WI38 (cell line): ENCODE measurements around the gene TRIM33.

Experiments used
- H3K4me3 ChIP-seq: 2 replicates; pipeline ENCODE4 v1.5.1; 2011; ENCODE audit warnings: low read depth, mild to moderate bottlenecking, control low read depth, low read length
- TF ChIP-seq, protein P1 (sequence below): IDR thresholded peaks from 2 replicates; pipeline ENCODE4 v1.5.1; 2012; ENCODE audit warnings: low read depth, mild to moderate bottlenecking, control low read depth, low read length

The TRIM33 gene

DNA sequence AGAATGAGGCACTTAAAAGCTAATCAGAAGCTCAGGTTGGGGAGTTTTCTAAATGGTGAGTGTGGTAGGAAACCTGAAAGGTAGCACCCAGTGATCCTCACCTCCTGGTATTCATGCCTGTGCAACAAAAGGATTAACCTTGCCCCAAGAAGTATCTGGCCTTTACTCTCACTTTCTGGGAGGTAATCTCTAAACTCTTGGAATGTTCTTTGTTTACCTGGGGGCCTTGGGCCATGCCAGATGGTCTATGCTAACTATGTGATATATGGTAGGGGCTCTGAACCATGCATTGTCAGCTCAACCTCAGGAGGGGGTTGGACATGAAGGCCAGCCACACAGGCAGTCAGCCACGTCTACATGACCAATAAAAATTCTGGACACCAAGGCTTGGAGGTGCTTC lies 24.4 kb upstream of the TRIM33 start:
- no peak overlapping the region for H3K4me3 ChIP-seq
- TF ChIP-seq, protein P1, sequence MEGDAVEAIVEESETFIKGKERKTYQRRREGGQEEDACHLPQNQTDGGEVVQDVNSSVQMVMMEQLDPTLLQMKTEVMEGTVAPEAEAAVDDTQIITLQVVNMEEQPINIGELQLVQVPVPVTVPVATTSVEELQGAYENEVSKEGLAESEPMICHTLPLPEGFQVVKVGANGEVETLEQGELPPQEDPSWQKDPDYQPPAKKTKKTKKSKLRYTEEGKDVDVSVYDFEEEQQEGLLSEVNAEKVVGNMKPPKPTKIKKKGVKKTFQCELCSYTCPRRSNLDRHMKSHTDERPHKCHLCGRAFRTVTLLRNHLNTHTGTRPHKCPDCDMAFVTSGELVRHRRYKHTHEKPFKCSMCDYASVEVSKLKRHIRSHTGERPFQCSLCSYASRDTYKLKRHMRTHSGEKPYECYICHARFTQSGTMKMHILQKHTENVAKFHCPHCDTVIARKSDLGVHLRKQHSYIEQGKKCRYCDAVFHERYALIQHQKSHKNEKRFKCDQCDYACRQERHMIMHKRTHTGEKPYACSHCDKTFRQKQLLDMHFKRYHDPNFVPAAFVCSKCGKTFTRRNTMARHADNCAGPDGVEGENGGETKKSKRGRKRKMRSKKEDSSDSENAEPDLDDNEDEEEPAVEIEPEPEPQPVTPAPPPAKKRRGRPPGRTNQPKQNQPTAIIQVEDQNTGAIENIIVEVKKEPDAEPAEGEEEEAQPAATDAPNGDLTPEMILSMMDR, result no peak

DNA sequence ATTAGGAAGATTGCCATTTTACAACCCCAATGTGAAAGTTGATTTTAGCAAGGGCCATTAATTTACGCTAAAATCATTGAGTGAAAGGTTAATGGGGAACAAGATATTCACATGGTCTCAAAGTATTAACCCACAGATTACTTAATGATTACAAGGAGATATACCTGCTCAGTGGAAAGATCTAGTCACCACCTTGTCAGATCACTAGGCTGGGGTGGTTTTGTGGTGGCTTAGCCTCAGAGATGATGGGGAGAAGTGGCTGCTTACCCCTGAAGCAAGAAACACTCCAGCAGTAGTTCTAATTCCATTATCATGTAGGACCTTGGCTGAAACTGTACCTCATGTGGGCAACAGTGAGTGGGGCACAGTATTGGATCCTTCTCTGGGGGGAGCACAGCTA lies 20.1 kb upstream of the TRIM33 start:
- TF ChIP-seq, protein P1, result no peak
- no peak overlapping the region for H3K4me3 ChIP-seq

DNA sequence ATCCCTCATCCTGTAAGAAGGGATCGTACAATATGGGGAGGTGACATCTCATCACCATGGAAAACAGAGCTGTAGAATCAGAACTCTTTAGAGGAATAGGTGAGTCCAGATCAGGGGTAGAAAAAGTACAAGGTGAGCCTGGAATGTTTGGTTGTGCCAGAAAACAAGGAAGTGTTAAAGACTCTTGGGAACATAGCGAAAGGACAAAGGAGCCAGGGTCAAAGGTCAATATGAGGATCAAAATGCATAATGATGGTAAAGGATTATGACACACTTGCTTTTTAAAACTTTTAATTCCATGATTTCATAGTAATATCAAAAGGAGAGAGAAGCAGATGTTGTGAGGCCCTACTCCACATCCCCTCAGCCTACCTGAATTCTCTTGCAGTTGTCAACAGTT lies 19.2 kb upstream of the TRIM33 start:
- no peak overlapping the region for H3K4me3 ChIP-seq
- TF ChIP-seq, protein P1, result no peak

DNA sequence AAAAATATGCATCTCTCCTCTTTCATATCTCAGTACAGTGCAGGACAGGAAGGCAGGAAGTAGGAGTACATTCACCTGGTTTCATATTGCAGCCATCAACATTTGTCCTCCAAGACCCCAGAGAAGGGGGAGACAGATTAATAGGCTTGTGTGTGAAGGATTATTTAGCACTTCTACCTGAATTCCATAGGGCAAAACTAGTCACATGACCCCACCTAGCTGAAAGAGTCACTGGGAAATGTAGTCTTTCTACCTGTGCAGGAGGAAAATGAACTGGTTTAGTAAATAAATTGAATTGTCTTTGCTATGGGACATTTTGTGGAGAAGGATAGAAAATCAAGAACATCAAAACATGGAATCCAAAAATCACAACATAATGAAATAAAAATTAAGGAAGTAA lies 13.9 kb upstream of the TRIM33 start:
- H3K4me3 ChIP-seq, result no peak overlapping the region
- TF ChIP-seq, protein P1, result no peak

DNA sequence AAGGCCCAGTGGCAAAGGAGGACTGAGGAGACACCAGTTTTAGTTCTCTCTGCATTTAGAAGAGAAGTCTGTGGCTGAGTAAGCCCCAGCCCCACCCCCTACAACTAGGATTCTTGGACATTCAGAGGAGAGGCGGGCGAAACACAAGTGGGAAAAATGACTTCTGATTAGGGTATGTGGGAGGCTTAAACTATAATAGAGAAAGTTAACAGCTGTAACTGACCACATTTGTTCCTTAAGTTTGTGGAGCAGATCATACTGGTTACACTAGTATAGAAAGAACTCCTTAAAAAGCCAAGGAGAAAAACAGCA lies 11.2 kb upstream of the TRIM33 start:
- TF ChIP-seq, protein P1, result no peak

DNA sequence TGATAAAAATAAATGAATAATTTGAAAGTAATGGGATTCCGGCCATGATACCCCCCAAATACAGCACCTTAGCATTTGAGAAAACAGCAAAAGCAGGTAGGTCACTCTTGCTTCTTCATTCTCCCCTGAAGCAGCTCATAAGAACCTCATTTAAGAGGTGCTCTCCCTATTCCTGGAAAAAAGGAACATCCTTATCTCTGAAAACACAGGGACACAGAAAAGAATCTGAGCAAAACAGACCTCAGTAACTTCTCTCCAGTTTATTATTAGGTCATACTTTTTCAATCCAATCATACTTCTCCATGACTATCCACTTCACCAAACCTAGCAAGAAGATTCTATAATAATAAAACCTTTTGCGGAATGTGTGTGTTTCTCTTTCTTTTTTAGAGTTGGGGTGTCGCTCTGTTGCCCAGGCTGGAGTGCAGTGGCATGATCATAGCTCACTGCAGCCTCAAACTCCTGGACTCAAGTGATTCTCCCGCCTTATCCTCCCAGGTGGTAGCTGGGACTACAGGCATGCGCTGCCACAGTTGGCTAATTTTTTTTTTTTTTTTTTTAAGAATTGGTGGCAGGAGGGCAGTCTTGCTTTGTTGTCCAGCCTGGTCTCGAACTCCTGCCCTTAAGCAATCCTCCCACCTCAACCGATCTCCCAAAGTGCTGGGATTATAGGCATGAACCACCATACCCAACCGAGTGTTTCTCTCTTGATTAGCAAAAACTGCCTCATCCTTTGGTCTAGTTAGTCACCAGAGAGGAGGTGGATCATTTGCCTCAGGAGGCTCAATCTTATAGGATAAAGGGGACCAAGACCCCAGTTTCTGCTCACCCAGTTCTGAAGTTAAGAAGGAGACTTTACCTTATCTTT lies 10.6 kb upstream of the TRIM33 start:
- TF ChIP-seq, protein P1, result no peak
- H3K4me3 ChIP-seq, result no peak overlapping the region

More for the DNA sequence above, 11.2 kb upstream of the TRIM33 start:
- H3K4me3 ChIP-seq, result no peak overlapping the region

DNA sequence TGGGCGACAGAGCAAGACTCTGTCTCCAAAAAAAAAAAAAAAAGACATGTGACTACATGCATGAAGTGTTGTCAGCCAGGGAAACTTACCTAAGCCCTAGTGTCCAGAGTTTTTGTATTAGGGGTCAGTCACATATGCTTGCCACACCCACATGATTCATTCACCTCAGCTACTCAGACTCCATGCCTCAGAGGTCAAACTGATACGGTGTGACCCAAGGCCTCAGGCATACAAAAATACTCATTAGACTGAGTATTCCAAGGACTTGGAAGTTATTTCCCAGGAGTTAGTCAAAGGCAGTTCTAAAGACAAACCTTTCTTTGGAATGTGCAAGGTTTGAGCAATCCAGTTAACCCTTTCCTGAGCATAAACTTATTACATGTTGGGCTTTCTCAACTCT lies 6.3 kb upstream of the TRIM33 start:
- no peak overlapping the region for H3K4me3 ChIP-seq

More for the DNA sequence above, 6.3 kb upstream of the TRIM33 start:
- TF ChIP-seq, protein P1, result no peak
